Medulla oblongata (tissue), 1 donor: ENCODE data around the gene CTU1.

Experiments
- DNase-seq: peaks from one replicate; pipeline ENCODE4 v3.0.0-alpha.2; 2015; ENCODE audit errors: extremely low spot score

Gene CTU1

GRCh38 chr19:51103926-51104341 lies 4.3 kb downstream of the CTU1 start:
- DNase-seq = no peak

DNA sequence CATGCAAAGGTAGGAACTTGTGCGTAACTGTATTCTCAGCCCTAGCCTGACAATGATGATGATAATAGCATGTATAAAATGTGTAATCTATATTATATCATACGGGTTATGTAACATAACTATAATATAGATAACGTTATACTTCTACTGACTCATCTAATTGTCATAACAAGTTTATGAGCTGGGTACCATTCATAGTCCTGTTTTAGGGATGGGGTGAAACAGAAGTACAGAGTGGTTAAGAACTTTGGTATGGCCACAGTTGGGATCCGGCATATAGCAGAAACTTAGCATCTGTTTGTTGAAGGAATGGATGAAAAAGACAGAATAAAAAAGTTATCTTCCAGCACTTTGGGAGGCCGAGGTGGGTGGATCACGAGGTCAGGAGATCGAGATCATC lies 5.2 kb downstream of the CTU1 start:
- DNase-seq = no peak

GRCh38 chr19:51101171-51101865 lies 6.9 kb downstream of the CTU1 start:
- DNase-seq = no peak

DNA sequence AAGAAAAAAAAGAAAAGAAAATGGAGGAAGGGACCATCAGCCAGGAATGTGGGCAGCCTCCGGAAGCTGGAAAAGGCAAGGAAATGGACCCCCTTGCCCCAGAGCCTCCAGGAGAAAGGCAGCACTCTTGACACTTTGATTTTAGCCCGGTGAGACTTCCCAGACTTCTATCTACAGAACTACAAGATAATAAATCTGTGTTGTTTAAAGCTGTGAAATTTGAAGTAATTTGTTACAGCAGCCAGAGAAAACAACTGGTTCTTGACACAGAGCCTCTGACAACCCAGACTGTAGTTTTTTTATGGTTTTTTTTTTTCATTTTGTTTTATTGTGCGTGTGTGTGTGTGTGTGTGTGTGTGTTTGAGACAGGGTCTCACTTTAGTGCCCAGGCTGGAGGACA lies 7.6 kb downstream of the CTU1 start:
- DNase-seq = no peak

GRCh38 chr19:51099047-51099382 lies 9.2 kb downstream of the CTU1 start:
- no peak for DNase-seq

DNA sequence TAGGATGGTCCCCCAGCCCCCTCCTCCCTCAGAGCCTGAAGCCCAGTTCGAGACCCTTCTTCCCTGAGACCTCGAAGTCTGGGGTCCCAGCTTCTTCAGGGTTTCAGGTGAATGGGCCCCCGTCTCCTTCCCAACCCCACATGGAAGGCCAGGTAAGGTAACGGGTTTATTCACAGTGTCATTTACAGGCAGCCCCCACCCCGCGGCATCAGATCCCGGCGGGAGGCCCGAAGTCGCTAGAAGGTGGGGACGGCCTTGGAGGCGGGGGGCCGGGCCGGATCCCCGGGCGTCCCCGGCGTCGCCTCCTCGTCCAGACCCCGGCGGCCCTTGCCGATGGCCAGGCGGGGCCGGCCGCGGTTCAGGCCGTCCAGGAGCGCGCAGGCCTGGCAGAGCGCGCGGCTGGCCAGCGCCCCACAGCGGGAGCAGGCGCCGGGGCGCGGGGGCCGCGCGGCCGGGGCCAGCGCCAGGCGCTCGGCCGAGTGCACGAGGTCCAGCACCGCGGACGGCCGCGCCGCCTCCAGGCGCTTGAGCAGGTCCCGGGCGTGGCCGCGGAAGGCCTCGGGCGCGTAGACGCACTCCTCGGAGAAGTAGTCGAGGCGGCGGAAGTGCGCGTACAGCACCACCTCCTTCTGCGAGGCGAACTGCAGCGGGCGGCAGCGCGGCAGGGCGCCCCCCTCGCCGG lies 9.7 kb downstream of the CTU1 start:
- no peak for DNase-seq

DNA sequence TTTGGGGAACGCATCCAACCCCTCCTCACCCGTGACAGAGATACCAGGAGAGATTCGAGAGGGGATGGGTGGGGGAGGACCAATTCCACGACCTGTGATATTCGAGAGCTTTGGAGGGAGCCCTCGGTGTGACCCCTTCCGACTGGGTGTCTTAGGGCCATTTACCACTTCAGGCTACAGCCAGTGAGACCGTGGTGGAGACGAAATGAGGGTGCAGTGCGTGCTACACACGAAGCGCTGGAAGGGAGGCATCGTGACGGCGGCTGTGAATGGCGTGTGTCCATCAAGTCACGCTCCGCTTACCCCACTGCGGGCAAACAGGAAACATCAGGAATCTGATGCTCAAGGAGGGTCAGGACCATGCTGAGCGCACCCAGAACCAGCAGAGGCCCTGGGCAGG lies 10.4 kb downstream of the CTU1 start:
- no peak for DNase-seq

- DNase-seq = peak; percentile 33
Measured at GRCh38 chr19:51097166-51097738, 11.0 kb downstream of the CTU1 start.

GRCh38 chr19:51096473-51097165 lies 11.6 kb downstream of the CTU1 start:
- no peak for DNase-seq

GRCh38 chr19:51094696-51095279 lies 13.4 kb downstream of the CTU1 start:
- DNase-seq = peak; percentile 11

DNA sequence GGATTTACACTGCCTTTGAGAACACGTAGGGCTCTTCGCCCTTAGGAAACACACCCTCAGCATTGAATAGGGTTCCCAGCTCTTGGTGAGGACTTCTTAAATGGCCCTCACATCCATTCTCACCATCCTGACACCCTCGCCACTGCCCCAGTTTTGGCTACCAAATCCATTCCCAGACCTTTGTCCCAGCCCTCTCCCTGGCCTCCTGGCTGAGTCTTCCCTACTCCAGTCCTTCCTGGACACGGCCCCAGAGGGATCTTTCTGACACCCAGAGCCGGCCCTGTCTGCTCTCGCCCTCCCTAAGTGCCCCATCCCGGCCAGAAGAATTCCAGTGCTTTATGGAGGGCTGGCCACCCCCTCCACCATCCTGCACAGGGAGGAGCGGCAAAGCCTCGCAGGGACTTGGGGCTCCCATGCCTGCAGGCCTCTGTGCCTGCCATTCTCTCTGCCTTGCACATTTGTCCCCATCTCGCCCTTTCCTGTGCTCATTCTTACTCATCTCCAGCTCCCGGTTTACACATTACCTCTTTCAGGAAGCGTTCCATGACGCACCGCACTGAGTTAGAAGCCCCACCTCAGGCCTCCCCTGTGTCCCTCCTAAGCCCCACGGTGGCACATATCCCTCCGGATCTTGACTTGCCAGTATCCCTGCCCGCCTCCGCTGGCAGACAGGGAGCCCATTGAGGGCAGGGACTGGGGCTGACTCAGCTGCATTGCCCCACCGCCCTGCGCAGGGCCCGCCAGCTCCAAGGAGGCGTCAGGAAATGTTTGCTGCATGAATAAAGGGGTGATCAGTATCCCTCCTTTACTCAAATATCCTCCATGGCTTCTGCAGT lies 14.5 kb downstream of the CTU1 start:
- DNase-seq = no peak

DNA sequence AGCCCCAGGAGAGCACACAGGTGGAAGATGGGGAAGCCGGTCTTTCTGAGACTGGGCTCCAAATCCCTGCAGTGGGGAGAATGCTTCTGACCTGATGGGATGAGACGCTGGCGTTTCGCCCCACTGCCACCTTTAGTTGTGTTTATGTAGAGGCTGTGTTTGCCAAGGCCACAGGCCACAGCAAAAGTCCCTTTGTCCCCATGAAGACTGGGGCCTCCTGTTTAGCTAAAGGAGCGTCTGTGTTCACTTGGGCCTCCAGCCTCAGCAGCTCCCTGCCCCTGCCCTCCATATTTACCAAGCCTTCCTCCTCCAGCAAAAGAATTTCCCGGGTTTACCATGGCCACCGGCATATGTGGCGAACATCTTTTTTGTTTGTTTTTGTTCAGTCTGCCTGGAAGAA lies 15.1 kb downstream of the CTU1 start:
- DNase-seq = peak; percentile 14

DNA sequence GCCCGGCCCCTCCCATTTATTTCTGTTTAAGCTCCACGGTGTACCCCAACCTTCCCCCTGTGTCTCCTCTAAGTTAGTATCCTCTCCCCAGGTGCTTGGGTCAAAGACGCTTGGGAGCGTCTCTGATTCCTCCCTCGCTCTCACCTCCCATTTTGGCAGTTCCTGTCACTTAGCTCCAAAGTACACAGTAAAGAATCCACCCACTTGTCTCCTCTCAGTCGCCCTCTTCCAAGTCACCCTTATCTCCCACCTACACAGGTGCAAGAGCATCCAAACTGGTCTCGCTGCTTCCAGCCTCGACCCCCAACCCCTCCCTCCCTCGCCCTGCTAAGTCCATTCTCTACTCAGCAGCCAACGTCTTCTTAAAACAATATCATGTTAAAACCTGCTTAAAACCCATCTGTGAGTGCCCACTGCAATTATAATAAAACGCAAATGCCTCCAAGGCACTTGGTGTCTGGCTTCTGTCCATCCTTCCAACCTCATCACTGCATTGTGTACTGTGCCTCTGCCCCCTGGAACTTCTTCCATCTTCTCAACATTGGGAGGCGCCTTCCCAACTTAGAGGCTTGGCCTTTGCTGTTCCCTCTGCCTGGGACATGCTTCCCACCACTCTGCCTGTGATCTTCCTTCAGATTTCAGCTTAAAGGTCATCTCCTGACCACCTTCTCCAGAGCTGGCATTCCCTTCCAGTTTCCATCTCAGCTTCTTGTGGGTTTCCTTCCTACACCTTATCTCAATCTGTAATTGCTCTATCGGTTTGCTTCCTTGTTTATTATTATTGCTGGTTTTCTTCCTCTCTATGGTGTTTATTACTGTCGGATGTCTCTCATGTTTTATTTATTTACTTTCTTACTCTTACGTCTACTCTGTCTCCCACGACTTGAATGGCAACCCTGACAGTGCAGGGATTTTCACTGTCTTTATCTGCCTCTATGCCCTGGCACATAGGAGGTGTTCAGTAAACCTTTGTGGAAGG lies 16.0 kb downstream of the CTU1 start:
- DNase-seq = no peak

DNA sequence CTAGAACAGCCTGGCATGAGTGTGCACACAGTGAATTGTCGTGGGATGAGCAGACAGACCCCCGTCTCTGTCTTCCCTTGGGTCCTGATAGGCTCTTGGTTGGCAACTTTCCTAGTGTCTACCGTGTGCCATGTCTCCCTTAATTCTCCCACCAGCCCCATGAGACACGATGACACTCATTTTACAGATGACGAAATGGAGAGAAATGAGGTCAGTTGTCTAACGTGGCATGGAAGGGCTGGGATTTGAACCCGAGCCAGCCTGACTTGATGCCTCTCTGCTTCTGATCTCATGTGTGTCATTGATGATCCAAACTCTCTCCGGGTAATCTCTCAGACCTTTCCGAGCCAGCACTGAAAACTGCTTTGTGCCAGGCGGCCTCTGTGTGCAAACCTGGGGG lies 17.1 kb downstream of the CTU1 start:
- no peak for DNase-seq

GRCh38 chr19:51090471-51090870 lies 17.7 kb downstream of the CTU1 start:
- no peak for DNase-seq

- DNase-seq = no peak
Measured at GRCh38 chr19:51089786-51090185, 18.4 kb downstream of the CTU1 start.

GRCh38 chr19:51086153-51086850 lies 21.9 kb downstream of the CTU1 start:
- no peak for DNase-seq

- DNase-seq = no peak
Measured at GRCh38 chr19:51084505-51084904, 23.7 kb downstream of the CTU1 start.

GRCh38 chr19:51083783-51084182 lies 24.4 kb downstream of the CTU1 start:
- DNase-seq = no peak

DNA sequence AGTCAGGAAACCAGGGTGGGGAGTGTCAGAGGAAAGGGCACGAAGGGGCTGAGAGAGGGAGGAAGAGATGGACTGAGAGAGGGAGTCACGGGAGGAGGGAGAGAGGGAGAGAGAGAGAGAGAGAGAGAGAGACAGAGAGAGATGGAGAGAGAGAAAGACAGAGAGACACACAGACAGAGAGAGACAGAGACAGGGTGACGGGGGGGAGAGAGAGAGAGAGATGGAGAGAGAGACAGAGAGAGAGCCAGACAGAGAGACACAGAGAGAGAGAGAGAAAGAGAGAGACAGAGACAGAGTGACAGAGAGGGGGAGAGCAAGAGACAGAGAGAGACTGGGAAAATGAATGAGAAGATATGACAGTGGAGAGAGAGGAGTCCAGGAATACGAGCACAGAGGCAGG lies 25.0 kb downstream of the CTU1 start:
- no peak for DNase-seq
